Spleen (tissue), 11 donors: ENCODE data around the gene SPATA31C1. TPM values are rescaled to one million over a fixed set of nuclear protein-coding genes. Genes with fewer than 3 reads are reported as not detected.

Experiments
- DNase-seq: peaks from one replicate; pipeline ENCODE4 v3.0.0-alpha.2; 2020
- H3K27ac ChIP-seq, 8 donors: fragments of 200-600 bp; sonication (generic) in 7 of 8; 1 replicate in 4 of 8; 2 replicates in 4 of 8; pipeline versions ENCODE4 v1.5.0 to v1.8.0; 2016 to 2021; ENCODE audit warnings: inconsistent platforms in 4 of 8, mild to moderate bottlenecking in 4 of 8, moderate library complexity in 1 of 8
- H3K27me3 ChIP-seq, 7 donors: fragments of 200-600 bp; sonication (generic) in 6 of 7; replicated peaks in 1 of 7; 1 replicate in 4 of 7; 2 replicates in 3 of 7; pipeline versions ENCODE4 v1.5.0 to v1.8.0; 2016 to 2021; ENCODE audit warnings: inconsistent platforms in 3 of 7, mild to moderate bottlenecking in 1 of 7
- H3K36me3 ChIP-seq, 6 donors: fragments of 200-600 bp; sonication (generic) in 5 of 6; 1 replicate in 4 of 6; 2 replicates in 2 of 6; pipeline versions ENCODE4 v1.5.0 to v1.8.0; 2016 to 2021; ENCODE audit warnings: inconsistent platforms in 2 of 6
- H3K4me1 ChIP-seq, 6 donors: fragments of 200-600 bp; sonication (generic) in 5 of 6; 1 replicate in 3 of 6; 2 replicates in 3 of 6; pipeline versions ENCODE4 v1.5.0 to v1.8.0; 2016 to 2021; ENCODE audit warnings: inconsistent platforms in 3 of 6
- H3K4me3 ChIP-seq, 8 donors: fragments of 200-600 bp; sonication (generic) in 7 of 8; 1 replicate in 4 of 8; 2 replicates in 4 of 8; pipeline versions ENCODE4 v1.5.0 to v1.8.0; 2016 to 2021; ENCODE audit warnings: inconsistent platforms in 4 of 8, mild to moderate bottlenecking in 4 of 8, moderate library complexity in 2 of 8
- H3K9me3 ChIP-seq, 8 donors: fragments of 200-600 bp; sonication (generic) in 7 of 8; 1 replicate in 4 of 8; 2 replicates in 4 of 8; pipeline versions ENCODE4 v1.5.0 to v1.8.0; 2016 to 2021; ENCODE audit warnings: inconsistent platforms in 4 of 8
- POLR2A ChIP-seq, 3 donors: fragments of 450-650 bp; IDR thresholded peaks; one replicate each; pipeline ENCODE4 v1.5.1; 2017; ENCODE audit warnings: antibody characterized with exemption in 3 of 3, mild to moderate bottlenecking in 1 of 3
- POLR2AphosphoS5 ChIP-seq, 3 donors: sonication (generic); formaldehyde crosslinking; IDR thresholded peaks; one replicate each; pipeline ENCODE4 v1.5.1; 2017; ENCODE audit warnings: antibody characterized with exemption in 3 of 3
- WGBS, 5 donors: extraction: QIAGEN DNeasy Blood & Tissue Kit in 3 of 5; methylation state at CpG; one replicate each; pipeline versions ENCODE4 v1.1.5 to v1.1.7; 2013 to 2018; 5-methylcytosine and 5-hydroxymethylcytosine counted together
- intact Hi-C: fragments of 100-400 bp; cut with DNase I; formaldehyde crosslinking; loops from one replicate; pipeline ENCODE4 v1.15.0; 2023; ENCODE audit warnings: low total_unique reads
- polyA plus RNA-seq, 3 donors: library from polyadenylated mRNA; stranded (reverse); fragments of 200-250 nt; gene quantifications; one replicate each; pipeline ENCODE4 v1.2.1, GENCODE V29; 2013
- total RNA-seq, 7 donors: library from RNA; depleted of rRNA in 3 of 7; stranded (reverse); fragments of >200 nt in 3 of 7; fragmentation: NEBNext Ultra II Directional in 4 of 7; extraction: Animal tissue kit (Norgen Biotek cat#: 25700) in 4 of 7; gene quantifications; one replicate each; pipeline versions ENCODE4 v1.1.0 to v1.2.1, GENCODE V29; 2016 to 2021
- TF ChIP-seq, protein P1 (sequence below), 11 experiments: fragments of 200-600 bp in 7 of 11; fragments of 450-650 bp in 4 of 11; sonication (generic) in 4 of 11; IDR thresholded peaks in 8 of 11; conservative IDR thresholded peaks in 3 of 11; 1 replicate in 7 of 11; 2 replicates in 4 of 11; pipeline versions ENCODE4 v1.4.0 to v1.8.0; 2016 to 2021; ENCODE audit warnings: antibody characterized with exemption in 11 of 11, inconsistent platforms in 4 of 11, mild to moderate bottlenecking in 1 of 11
- donor health status: healthy with polysubstance abuse.
- donor health status: DM: no; HTN: no; CAD: no; lungs with moderate emphysema.
- donor health status: DM: no; HTN: no; CAD: no.
- donor health status: Bipolar disorder and iron deficiency.
- donor health status: healthy.
- donor health status: DM: no; HTN: no; CAD: no.
- donor health status: DM: yes; HTN: yes; CAD: no.

Gene SPATA31C1
- total and polyA plus RNA-seq, 10 donors, result not detected

DNA sequence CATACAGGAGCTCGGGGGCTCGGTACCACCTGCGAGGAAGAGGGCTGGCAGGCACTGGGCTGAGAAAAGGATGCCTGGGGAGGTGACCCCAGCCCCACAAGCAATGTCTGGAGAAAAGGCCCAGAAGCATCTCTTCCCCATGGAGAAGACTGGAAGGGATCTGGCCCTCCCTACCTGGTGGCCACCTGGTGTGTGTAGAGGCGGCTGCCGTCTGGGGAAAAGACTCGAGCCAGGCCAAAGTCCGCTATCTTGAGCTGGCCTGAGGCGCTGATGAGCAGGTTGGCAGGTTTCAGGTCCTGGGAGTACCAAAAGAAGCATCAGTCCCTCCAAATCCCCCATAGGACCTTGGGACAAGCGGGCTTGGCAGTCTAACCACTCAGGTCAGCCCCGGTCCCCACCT, 52.8 kb downstream of the SPATA31C1 start:
- DNase-seq, result no peak
- Histone ChIP-seq H3K36me3 (peaks cover 0 to 37% (median 8%) of the 10 kb centered on the region in 6 donors), H3K4me1 (peaks cover 4 to 22% (median 13%) of the 10 kb centered on the region in 6 donors), H3K4me3 (no peak overlapping the region), H3K27me3 (no peaks in the 10 kb centered on the region), H3K27ac (no peak overlapping the region), H3K9me3 (no peaks in the 10 kb centered on the region)
- intact Hi-C loops, result no loop called here
- TF ChIP-seq, protein P1, sequence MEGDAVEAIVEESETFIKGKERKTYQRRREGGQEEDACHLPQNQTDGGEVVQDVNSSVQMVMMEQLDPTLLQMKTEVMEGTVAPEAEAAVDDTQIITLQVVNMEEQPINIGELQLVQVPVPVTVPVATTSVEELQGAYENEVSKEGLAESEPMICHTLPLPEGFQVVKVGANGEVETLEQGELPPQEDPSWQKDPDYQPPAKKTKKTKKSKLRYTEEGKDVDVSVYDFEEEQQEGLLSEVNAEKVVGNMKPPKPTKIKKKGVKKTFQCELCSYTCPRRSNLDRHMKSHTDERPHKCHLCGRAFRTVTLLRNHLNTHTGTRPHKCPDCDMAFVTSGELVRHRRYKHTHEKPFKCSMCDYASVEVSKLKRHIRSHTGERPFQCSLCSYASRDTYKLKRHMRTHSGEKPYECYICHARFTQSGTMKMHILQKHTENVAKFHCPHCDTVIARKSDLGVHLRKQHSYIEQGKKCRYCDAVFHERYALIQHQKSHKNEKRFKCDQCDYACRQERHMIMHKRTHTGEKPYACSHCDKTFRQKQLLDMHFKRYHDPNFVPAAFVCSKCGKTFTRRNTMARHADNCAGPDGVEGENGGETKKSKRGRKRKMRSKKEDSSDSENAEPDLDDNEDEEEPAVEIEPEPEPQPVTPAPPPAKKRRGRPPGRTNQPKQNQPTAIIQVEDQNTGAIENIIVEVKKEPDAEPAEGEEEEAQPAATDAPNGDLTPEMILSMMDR (IDR thresholded peaks at IDR 0.05 in 8 of 11, conservative IDR thresholded peaks at IDR 0.05 in 3 of 11), result no peak
- TF ChIP-seq POLR2AphosphoS5 (IDR thresholded peaks at IDR 0.05) (no peak), POLR2A (IDR thresholded peaks at IDR 0.05) (no peak)
- 92 to 100% (median 96%) methylated on average over 5 to 10 of the region's 10 CpGs for WGBS, 5 donors

GRCh38 chr9:87973122-87973521, 55.4 kb downstream of the SPATA31C1 start:
- Histone ChIP-seq H3K36me3 (peaks cover 0 to 20% (median 4%) of the 10 kb centered on the region in 6 donors), H3K27ac (no peak overlapping the region), H3K27me3 (no peaks in the 10 kb centered on the region), H3K9me3 (no peaks in the 10 kb centered on the region), H3K4me1 (peaks cover 4 to 22% (median 13%) of the 10 kb centered on the region in 6 donors), H3K4me3 (no peak overlapping the region)
- WGBS, 5 donors, result 79 to 96% (median 90%) methylated on average over 5 of the region's 5 CpGs
- DNase-seq, result no peak
- intact Hi-C loops, result no loop called here
- TF ChIP-seq POLR2AphosphoS5 (IDR thresholded peaks at IDR 0.05), result no peak
- TF ChIP-seq POLR2A (IDR thresholded peaks at IDR 0.05), result no peak
- TF ChIP-seq, protein P1 (IDR thresholded peaks at IDR 0.05 in 8 of 11, conservative IDR thresholded peaks at IDR 0.05 in 3 of 11), result no peak

Other genes with a start within 250 kb of the SPATA31C1 start
- gene CTSL, start 191.8 kb upstream of the SPATA31C1 start, total RNA-seq, result 100 to 1,000 TPM; 142 to 384 (median 170) TPM
- gene CTSL, start 191.8 kb upstream of the SPATA31C1 start, polyA plus RNA-seq, result 10 to 100 TPM; 37.8 to 94.0 (median 51.5) TPM
- not detected for gene SPATA31E1, start 35.1 kb upstream of the SPATA31C1 start, total RNA-seq
- gene SPATA31E1, start 35.1 kb upstream of the SPATA31C1 start, polyA plus RNA-seq, result not detected
- 1 to 10 TPM; 1.9 to 3.6 (median 2.9) TPM for gene CDK20, start 56.6 kb downstream of the SPATA31C1 start, total RNA-seq
- gene CDK20, start 56.6 kb downstream of the SPATA31C1 start, polyA plus RNA-seq, result 1 to 10 TPM; 1.3 to 1.9 (median 1.3) TPM
- gene SPATA31C2, start 220.5 kb downstream of the SPATA31C1 start, total RNA-seq, result not detected
- gene SPATA31C2, start 220.5 kb downstream of the SPATA31C1 start, polyA plus RNA-seq, result not detected